ENCODE measurements around the gene STK4. TPM values are rescaled to one million over a fixed set of nuclear protein-coding genes. Genes with fewer than 3 reads are reported as not detected.

Gene STK4
- total RNA-seq, 4 donors from 2014 or later, result 26.9 to 33.5 (median 28.8) TPM

GRCh38 chr20:45028424-45029136 lies 62.3 kb downstream of the STK4 start:
- TF ChIP-seq CTCF (IDR thresholded peaks at IDR 0.05) (no peak), EP300 (IDR thresholded peaks at IDR 0.05) (no peak), POLR2A (IDR thresholded peaks at IDR 0.05) (no peak), POLR2AphosphoS5 (IDR thresholded peaks at IDR 0.05) (no peak)
- Histone ChIP-seq H3K36me3 (peaks cover 0 to 56% of the 10 kb centered on the region in 2 donors), H3K4me1 (no peaks in the 10 kb centered on the region), H3K4me3 (no peak overlapping the region), H3K9me3 (no peaks in the 10 kb centered on the region), H3K27ac (no peak overlapping the region), H3K27me3 (no peaks in the 10 kb centered on the region)
- 86 to 88% methylated on average over 6 of the region's 6 CpGs for WGBS, 2 donors (ENCODE audit: low coverage in 1 of 2)
- ATAC-seq, result no peak

DNA sequence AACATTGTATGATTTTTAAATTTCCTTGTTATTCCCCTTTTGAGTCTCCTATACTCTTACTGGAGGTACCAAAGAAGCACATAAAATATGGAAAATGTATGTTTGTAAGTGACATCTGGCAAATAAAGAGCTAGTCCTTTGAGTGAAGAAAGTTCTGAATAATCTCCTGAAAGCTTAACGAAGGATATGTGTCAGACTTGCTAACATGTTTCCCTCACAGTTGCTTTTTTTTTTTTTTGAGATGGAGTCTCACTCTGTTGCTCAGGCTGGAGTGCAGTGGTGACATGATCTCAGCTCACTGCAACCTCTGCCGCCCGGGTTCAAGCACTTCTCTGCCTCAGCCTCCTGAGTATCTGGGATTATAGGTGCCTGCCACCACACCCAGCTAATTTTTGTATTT lies 63.6 kb downstream of the STK4 start:
- no peak for ATAC-seq
- H3K27ac ChIP-seq, result no peak overlapping the region
- no peaks in the 10 kb centered on the region for H3K27me3 ChIP-seq
- H3K4me3 ChIP-seq, result no peak overlapping the region
- WGBS, 2 donors (ENCODE audit: low coverage in 1 of 2), result 89 to 100% methylated on average over 3 of the region's 3 CpGs
- no peaks in the 10 kb centered on the region for H3K4me1 ChIP-seq
- TF ChIP-seq POLR2A (IDR thresholded peaks at IDR 0.05) (no peak), POLR2AphosphoS5 (IDR thresholded peaks at IDR 0.05) (no peak), EP300 (IDR thresholded peaks at IDR 0.05) (no peak), CTCF (IDR thresholded peaks at IDR 0.05) (no peak)
- H3K9me3 ChIP-seq, result no peaks in the 10 kb centered on the region
- H3K36me3 ChIP-seq, result peaks cover 0 to 46% of the 10 kb centered on the region in 2 donors

- H3K4me1 ChIP-seq, result peaks cover 0 to 14% (median 0%) of the 10 kb centered on the region in 3 donors
- WGBS, 2 donors (ENCODE audit: low coverage in 1 of 2), result 96 to 100% methylated on average over 1 to 2 of the region's 2 CpGs
- peaks cover 0 to 23% of the 10 kb centered on the region in 2 donors for H3K36me3 ChIP-seq
- no peaks in the 10 kb centered on the region for H3K9me3 ChIP-seq
- no peak overlapping the region for H3K27ac ChIP-seq
- H3K4me3 ChIP-seq, result no peak overlapping the region
- no peaks in the 10 kb centered on the region for H3K27me3 ChIP-seq
- TF ChIP-seq POLR2AphosphoS5 (IDR thresholded peaks at IDR 0.05), result no peak
- no peak for TF ChIP-seq CTCF (IDR thresholded peaks at IDR 0.05)
- no peak for TF ChIP-seq EP300 (IDR thresholded peaks at IDR 0.05)
- TF ChIP-seq POLR2A (IDR thresholded peaks at IDR 0.05), result no peak
- no peak for ATAC-seq
Measured at GRCh38 chr20:45032276-45032675, 66.0 kb downstream of the STK4 start.

DNA sequence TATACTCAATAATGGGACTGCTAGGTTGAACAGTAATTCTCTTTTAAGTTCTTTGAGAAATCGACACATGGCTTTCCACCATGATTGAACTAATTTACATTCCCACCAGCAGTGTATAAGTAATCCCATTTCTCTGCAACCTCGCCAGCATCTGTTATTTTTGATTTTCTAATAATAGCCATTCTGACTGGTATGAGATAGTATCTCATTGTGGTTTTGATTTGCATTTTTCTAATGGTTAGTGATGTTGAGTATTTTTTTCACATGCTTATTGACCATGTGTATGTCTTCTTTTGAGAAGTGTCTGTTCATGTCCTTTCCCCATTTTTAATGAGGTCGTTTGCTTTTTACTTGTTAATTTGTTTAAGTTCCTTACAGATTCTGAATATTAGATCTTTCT lies 66.5 kb downstream of the STK4 start:
- H3K27ac ChIP-seq, result no peak overlapping the region
- no peak for ATAC-seq
- H3K4me3 ChIP-seq, result no peak overlapping the region
- WGBS, 2 donors (ENCODE audit: low coverage in 1 of 2), result 89 to 95% methylated on average over 3 of the region's 3 CpGs
- TF ChIP-seq POLR2AphosphoS5 (IDR thresholded peaks at IDR 0.05) (no peak), EP300 (IDR thresholded peaks at IDR 0.05) (no peak), POLR2A (IDR thresholded peaks at IDR 0.05) (no peak), CTCF (IDR thresholded peaks at IDR 0.05) (no peak)
- H3K4me1 ChIP-seq, result peaks cover 0 to 19% (median 0%) of the 10 kb centered on the region in 3 donors
- H3K9me3 ChIP-seq, result no peaks in the 10 kb centered on the region
- H3K27me3 ChIP-seq, result no peaks in the 10 kb centered on the region
- peaks cover 0 to 19% of the 10 kb centered on the region in 2 donors for H3K36me3 ChIP-seq

DNA sequence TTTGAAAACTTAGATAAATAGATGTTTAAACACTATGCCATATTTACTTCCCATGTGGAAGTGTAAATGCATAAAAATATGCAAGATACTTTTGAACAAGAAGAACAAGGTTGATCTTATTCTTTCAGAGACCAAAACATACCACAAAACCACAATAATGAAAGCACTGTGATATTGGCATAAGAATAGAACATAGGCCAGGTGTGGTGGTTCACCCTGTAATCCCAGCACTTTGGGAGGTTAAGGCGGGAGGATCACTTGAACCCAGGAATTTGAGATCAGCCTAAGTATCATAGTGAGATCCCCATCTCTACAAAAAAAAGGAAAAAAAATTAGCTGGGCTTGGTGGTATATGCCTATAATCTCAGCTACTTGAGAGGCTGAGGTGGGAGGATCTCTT lies 68.1 kb downstream of the STK4 start:
- Histone ChIP-seq H3K4me3 (no peak overlapping the region), H3K4me1 (peaks cover 0 to 27% (median 0%) of the 10 kb centered on the region in 3 donors), H3K36me3 (peaks cover 0 to 5% of the 10 kb centered on the region in 2 donors), H3K27me3 (no peaks in the 10 kb centered on the region), H3K27ac (no peak overlapping the region), H3K9me3 (no peaks in the 10 kb centered on the region)
- no peak for ATAC-seq
- 91 to 100% methylated on average over 1 of the region's 1 CpG for WGBS, 2 donors (ENCODE audit: low coverage in 1 of 2)
- TF ChIP-seq POLR2A (IDR thresholded peaks at IDR 0.05), result no peak
- TF ChIP-seq POLR2AphosphoS5 (IDR thresholded peaks at IDR 0.05), result no peak
- TF ChIP-seq EP300 (IDR thresholded peaks at IDR 0.05), result no peak
- TF ChIP-seq CTCF (IDR thresholded peaks at IDR 0.05), result no peak

Data from gastroesophageal sphincter (tissue), 4 donors.